ENCODE results near the gene CORO2A.

- TF ChIP-seq CTCF (conservative IDR thresholded peaks at IDR 0.05) (no peak), ZFX (IDR thresholded peaks at IDR 0.05) (no peak)
Measured at GRCh38 chr9:98209530-98209929, 17.1 kb upstream of the CORO2A start.
